ENCODE results near the gene SLC43A1. TPM values are rescaled to one million over a fixed set of nuclear protein-coding genes. Genes with fewer than 3 reads are reported as not detected.

Gene SLC43A1
- total RNA-seq, 4 donors from 2014 or later = 7.4 to 35.1 (median 15.8) TPM

DNA sequence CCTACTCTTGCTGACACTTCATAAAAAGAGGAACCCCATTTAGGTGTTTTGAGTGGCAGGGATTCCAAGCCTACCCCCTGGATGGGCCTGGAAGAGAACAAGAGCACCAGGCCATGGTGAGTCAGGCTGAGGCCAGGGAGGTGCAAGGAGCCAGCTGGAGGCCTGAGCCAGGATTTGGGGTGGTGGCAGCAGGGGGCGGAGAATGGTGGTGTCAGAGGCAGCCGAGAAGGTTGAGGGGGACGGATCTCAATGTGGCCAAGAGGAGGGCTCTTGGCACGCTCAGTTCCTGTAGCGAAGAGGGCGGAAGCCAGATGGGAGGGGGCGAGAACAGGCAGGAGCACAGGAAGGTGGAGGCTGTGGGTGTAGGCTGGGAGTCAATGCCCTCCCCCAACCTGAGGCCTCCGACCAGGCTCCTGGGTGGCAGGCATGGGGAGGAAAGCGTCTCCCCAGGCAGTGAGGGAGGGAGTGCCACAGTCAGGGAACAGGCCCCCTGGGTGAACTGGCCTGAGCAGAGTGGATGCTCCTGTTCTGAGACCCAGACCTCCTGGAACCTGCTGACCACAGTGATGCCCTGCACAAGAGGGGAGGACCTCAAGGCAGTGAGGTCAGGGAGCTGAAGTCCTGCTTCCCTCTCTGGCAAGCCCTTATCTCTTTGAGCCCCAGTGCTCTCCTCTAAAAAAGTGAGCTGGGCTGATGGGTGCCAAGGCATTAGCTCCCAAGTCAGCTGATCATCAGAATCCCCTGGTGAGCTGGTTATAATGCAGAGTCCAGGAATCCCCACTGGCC, 41.3 kb downstream of the SLC43A1 start:
- intact Hi-C loops (cut with DNase I; ENCODE audit: low total_unique reads) = no loop called here
- Histone ChIP-seq H3K36me3 (no peaks in the 10 kb centered on the region), H3K9me3 (no peaks in the 10 kb centered on the region), H3K27ac (no peak overlapping the region), H3K27me3 (no peaks in the 10 kb centered on the region), H3K4me3 (no peak overlapping the region), H3K4me1 (peaks cover 7 to 9% of the 10 kb centered on the region in 2 donors)
- ATAC-seq = no peak
- in situ Hi-C loops (cut with MboI; ENCODE audit: low sequenced_read_pairs in 4 of 4) = loop anchor here in 1 of 4 donors (25.0 kb wide), 2 partner anchors 163 to 1038 kb away; partner anchors contain the start of genes OR5B21 and YPEL4
- TF ChIP-seq POLR2A (IDR thresholded peaks at IDR 0.05) = no peak
- TF ChIP-seq, protein P1, sequence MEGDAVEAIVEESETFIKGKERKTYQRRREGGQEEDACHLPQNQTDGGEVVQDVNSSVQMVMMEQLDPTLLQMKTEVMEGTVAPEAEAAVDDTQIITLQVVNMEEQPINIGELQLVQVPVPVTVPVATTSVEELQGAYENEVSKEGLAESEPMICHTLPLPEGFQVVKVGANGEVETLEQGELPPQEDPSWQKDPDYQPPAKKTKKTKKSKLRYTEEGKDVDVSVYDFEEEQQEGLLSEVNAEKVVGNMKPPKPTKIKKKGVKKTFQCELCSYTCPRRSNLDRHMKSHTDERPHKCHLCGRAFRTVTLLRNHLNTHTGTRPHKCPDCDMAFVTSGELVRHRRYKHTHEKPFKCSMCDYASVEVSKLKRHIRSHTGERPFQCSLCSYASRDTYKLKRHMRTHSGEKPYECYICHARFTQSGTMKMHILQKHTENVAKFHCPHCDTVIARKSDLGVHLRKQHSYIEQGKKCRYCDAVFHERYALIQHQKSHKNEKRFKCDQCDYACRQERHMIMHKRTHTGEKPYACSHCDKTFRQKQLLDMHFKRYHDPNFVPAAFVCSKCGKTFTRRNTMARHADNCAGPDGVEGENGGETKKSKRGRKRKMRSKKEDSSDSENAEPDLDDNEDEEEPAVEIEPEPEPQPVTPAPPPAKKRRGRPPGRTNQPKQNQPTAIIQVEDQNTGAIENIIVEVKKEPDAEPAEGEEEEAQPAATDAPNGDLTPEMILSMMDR (IDR thresholded peaks at IDR 0.05 in 4 of 5, conservative IDR thresholded peaks at IDR 0.05 in 1 of 5) = no peak
- DNase-seq = no peak

DNA sequence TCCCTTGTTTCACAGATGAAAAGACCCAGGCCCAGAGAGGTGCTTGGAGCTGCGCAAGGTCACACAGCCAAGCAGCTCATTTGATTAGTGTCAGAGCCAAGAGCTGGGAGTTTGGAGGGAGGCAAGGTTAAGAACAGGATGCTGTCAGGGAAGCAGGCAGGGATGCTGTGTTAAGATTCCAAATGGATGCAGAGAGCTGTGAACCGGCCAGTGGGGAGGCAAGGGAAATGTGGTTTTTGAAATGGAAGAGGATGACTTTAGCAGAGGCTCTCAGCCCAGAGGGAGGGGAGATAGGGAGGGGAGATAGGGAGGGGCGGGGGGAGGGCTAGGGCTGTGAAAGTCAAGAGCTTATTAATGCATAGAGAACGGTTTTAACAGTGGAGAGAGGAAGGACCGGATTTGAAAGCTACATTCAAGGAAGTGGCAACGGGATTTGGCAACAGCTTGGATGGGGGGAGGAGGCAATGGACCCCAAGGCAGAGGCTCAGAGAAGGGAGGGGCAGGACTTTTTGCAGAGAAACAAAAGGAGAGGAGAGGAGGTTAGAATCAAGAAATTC, 42.1 kb downstream of the SLC43A1 start:
- Histone ChIP-seq H3K4me3 (no peak overlapping the region), H3K27ac (no peak overlapping the region), H3K4me1 (peaks cover 7 to 9% of the 10 kb centered on the region in 2 donors), H3K9me3 (no peaks in the 10 kb centered on the region), H3K36me3 (no peaks in the 10 kb centered on the region), H3K27me3 (no peaks in the 10 kb centered on the region)
- DNase-seq (no peak), ATAC-seq (no peak)
- in situ Hi-C loops (cut with MboI; ENCODE audit: low sequenced_read_pairs in 4 of 4) = loop anchor here in 1 of 4 donors (25.0 kb wide), 2 partner anchors 164 to 1039 kb away; partner anchors contain the start of genes OR5B21 and YPEL4
- TF ChIP-seq POLR2A (IDR thresholded peaks at IDR 0.05) = no peak
- TF ChIP-seq, protein P1 (IDR thresholded peaks at IDR 0.05 in 4 of 5, conservative IDR thresholded peaks at IDR 0.05 in 1 of 5) = no peak
- intact Hi-C loops (cut with DNase I; ENCODE audit: low total_unique reads) = no loop called here

DNA sequence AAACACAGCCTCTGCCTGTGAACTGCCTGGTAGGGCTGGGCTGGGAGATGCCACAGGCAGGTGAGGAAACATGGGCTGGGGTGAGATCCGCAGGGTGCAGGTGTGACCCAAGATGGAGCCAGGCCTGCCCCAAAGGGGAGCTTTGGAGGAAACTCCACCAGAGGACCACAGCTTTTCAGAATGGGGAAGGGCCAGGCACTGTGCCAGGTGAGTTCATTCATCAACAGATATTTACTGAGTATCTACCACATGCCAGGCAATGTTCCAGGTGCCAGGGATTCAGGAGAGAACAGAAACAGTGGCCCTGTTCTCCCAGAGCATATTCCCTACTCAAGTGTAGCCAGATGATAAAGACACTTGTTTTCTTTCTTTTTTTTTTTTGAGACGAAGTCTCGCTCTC, 44.0 kb downstream of the SLC43A1 start:
- DNase-seq (no peak), ATAC-seq (no peak)
- Histone ChIP-seq H3K9me3 (no peaks in the 10 kb centered on the region), H3K36me3 (no peaks in the 10 kb centered on the region), H3K4me3 (no peak overlapping the region), H3K27me3 (no peaks in the 10 kb centered on the region), H3K27ac (no peak overlapping the region), H3K4me1 (peaks cover 7 to 9% of the 10 kb centered on the region in 2 donors)
- intact Hi-C loops (cut with DNase I; ENCODE audit: low total_unique reads) = no loop called here
- no peak for TF ChIP-seq POLR2A (IDR thresholded peaks at IDR 0.05)
- TF ChIP-seq, protein P1 (IDR thresholded peaks at IDR 0.05 in 4 of 5, conservative IDR thresholded peaks at IDR 0.05 in 1 of 5) = no peak
- in situ Hi-C loops (cut with MboI; ENCODE audit: low sequenced_read_pairs in 4 of 4) = loop anchor here in 1 of 4 donors (25.0 kb wide), 2 partner anchors 166 to 1041 kb away; partner anchors contain the start of genes OR5B21 and YPEL4

DNA sequence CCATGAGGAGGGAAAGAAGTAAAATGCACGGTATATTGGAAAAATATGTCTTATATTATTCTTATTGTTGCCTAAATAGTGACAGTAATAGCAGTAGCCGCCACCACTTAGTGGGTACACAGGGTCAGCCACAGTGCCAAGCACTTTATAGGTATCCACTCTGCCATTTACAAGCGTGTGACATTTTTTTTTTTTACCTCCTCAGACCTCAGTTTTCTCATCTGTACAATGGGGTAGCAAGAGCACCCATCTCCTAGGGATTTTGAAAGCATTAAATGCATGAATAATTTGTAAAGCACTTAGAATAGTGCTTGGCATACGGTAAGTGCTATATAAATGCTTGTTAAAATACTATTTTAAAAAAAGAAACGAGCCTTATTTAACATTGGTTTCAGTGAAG, 46.2 kb downstream of the SLC43A1 start:
- in situ Hi-C loops (cut with MboI; ENCODE audit: low sequenced_read_pairs in 4 of 4) (loop anchor here in 1 of 4 donors (25.0 kb wide), 2 partner anchors 168 to 1043 kb away; partner anchors contain the start of genes OR5B21 and YPEL4), intact Hi-C loops (cut with DNase I; ENCODE audit: low total_unique reads) (no loop called here)
- H3K9me3 ChIP-seq = no peaks in the 10 kb centered on the region
- no peak overlapping the region for H3K27ac ChIP-seq
- ATAC-seq (no peak), DNase-seq (no peak)
- H3K4me1 ChIP-seq = no peaks in the 10 kb centered on the region
- H3K27me3 ChIP-seq = no peaks in the 10 kb centered on the region
- no peak for TF ChIP-seq POLR2A (IDR thresholded peaks at IDR 0.05)
- TF ChIP-seq, protein P1 (IDR thresholded peaks at IDR 0.05 in 4 of 5, conservative IDR thresholded peaks at IDR 0.05 in 1 of 5) = no peak
- H3K4me3 ChIP-seq = no peak overlapping the region
- no peaks in the 10 kb centered on the region for H3K36me3 ChIP-seq
